GM19463 (cell line): ENCODE measurements around the gene KCNK3.
A peak's percentile ranks its signal among the peaks of the same experiment; 100 is the strongest.
"Not testable (repeated sequence)": the region's sequence is repeated elsewhere in the genome, so short reads cannot be mapped to it uniquely, and the experiment has no call there.

ENCODE experiments used
- ATAC-seq: cut with Tn5 transposase; IDR thresholded peaks from one replicate; pipeline ENCODE4 v1.9.1; 2021; ENCODE audit warnings: mild to moderate bottlenecking, moderate library complexity; ENCODE audit not compliant: unreplicated experiment

The KCNK3 gene

DNA sequence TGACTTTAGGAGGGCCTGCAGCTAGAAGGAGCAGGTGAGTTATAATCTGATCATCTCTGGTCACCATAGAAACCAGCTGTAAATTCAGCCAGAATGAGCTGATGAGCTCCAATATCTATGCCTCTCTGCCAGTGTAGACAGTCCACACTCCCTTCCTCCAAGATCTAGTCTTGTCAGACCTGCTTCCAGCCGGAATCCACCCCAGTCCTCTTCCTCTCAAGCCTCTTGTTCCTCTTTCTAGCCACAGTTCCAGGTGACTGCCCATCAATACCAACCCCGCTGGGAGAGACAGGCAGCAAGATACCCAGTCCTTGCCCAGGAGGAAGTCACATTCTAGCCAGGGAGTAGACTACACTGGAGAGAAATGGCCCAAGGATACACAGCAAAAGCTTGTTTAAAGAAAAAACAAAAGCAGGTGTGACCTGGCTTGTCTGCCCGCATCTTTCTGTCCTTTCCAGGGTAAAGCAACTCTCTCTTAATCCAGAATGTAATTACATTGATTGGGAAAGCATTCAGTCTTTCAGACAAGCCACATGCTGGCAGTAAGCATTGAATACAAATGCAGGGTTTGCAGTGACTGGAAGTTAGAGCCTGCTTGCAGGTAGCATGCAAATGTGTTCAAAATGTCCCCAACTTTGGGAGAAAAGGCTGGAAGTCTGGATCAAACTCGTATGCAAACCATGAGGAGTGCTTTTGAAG is 62.6 kb downstream of the KCNK3 start:
- no peak for ATAC-seq

DNA sequence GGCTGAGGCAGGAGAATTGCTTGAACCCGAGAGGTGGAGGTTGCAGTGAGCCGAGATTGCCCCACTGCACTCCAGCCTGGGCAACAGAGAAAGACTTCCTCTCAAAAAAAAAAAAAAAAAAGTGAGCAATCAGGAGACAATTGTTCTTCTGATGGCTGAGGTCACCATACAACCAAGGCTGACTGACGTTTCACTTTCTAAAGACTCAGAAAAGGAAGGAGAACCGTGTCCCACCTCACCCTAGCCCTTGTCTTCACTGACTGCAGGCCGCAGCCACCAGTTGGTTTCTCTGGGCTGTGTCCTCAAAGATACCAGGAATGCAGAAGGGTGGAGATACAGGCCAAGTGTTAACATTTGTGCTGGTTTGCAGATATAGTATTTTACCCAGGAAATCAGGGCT is 63.8 kb downstream of the KCNK3 start:
- ATAC-seq = no peak

DNA sequence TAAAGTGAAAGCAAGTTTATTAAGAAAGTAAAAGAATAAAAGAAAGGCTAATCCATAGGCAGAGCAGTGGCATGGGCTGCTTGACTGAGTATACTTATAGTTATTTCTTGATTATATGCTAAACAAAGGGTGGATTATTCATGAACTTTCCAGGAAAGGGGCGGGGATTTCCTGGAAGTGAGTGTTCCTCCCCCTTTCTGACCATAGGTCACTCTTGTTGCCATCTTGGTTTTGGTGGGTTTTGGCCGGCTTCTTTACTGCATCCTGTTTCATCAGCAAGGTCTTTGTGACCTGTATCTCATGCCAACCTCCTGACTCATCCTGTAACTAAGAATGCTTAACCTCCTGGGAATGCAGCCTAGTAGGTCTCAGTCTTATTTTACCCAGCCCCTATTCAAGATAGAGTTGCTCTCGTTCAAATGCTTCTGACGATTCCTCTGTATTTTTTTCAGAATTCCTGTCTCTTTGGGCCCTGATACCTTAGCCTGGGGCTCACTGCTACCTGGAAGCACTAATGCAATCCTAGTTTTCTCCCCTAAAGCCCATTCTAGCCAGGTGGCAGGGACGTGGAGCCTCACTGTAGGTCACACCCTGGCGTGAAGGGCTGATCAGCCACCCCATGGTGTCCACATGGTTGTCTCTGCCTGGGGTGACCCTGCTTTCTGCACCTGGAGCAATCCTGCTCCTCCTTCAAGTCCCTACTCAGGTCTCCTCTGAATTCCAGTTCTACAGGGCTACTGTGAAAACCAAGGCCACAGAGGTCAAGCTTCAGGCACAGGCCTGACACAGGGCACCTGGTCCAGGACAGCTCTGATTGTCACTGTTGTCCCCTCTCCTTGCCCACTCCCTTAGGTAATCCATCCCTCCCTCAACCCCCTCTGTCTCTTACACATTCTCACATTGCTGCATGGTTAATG is 65.6 kb downstream of the KCNK3 start:
- peak; percentile 66 for ATAC-seq

GRCh38 chr2:26758790-26759321 is 66.3 kb downstream of the KCNK3 start:
- ATAC-seq = no peak

- ATAC-seq = no peak
These were observed 67.3 kb downstream of the KCNK3 start for GRCh38 chr2:26759845-26760244.

- not testable (repeated sequence) for ATAC-seq
These were observed 68.5 kb downstream of the KCNK3 start for GRCh38 chr2:26760991-26761390.

DNA sequence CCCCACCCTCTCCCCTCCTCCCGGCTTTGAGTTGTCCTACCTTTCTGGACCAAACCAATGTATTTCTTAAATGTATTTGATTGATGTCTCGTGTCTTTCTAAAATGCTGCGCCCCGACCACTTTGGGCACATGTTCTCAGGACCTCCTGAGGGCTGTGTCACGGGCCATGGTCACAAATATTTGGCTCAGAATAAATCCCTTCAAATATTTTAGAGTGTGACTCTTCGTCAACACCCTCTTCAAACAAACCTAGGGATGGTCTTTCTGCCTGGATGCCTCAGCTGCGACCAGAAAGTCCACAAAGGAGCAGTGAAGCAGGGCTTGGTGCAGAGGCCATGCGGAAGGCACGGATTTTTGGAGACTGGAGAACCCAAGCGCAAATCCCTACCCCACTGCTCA is 70.5 kb downstream of the KCNK3 start:
- no peak for ATAC-seq

- ATAC-seq = peak; percentile 90
These were observed 71.8 kb downstream of the KCNK3 start, which contains the start of gene SLC35F6 for GRCh38 chr2:26764078-26764887. TSS of gene SLC35F6 (plus strand) at chr2:26764284. CDS start at chr2:26764350, 66 bp downstream.

DNA sequence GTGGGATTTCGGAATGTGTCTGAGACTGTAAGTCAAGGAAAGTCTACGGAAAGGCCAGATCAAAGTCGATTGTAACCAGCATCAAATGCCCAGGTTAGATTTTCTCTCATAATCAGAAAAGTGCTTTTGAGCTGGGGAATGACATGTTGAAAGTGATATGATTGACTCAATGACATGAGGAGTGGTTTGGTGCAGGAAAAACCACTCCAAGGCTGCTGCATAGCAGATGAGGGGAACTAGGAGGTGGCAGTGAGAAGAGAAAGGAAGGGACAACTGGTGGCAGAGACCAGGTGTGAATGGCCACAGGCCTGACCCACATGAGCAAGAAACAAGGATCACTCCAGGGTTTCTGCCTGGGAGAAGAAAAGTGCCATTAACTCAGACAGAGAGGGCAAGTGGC is 72.4 kb downstream of the KCNK3 start:
- ATAC-seq = no peak

- no peak for ATAC-seq
These were observed 73.1 kb downstream of the KCNK3 start for GRCh38 chr2:26765475-26766200.

GRCh38 chr2:26767129-26767528 is 74.6 kb downstream of the KCNK3 start:
- ATAC-seq = no peak

GRCh38 chr2:26767894-26768487 is 75.5 kb downstream of the KCNK3 start:
- no peak for ATAC-seq

GRCh38 chr2:26768759-26769088 is 76.2 kb downstream of the KCNK3 start:
- no peak for ATAC-seq

- no peak for ATAC-seq
These were observed 76.7 kb downstream of the KCNK3 start for GRCh38 chr2:26769089-26769761.

GRCh38 chr2:26770986-26771586 is 78.6 kb downstream of the KCNK3 start:
- ATAC-seq = no peak

DNA sequence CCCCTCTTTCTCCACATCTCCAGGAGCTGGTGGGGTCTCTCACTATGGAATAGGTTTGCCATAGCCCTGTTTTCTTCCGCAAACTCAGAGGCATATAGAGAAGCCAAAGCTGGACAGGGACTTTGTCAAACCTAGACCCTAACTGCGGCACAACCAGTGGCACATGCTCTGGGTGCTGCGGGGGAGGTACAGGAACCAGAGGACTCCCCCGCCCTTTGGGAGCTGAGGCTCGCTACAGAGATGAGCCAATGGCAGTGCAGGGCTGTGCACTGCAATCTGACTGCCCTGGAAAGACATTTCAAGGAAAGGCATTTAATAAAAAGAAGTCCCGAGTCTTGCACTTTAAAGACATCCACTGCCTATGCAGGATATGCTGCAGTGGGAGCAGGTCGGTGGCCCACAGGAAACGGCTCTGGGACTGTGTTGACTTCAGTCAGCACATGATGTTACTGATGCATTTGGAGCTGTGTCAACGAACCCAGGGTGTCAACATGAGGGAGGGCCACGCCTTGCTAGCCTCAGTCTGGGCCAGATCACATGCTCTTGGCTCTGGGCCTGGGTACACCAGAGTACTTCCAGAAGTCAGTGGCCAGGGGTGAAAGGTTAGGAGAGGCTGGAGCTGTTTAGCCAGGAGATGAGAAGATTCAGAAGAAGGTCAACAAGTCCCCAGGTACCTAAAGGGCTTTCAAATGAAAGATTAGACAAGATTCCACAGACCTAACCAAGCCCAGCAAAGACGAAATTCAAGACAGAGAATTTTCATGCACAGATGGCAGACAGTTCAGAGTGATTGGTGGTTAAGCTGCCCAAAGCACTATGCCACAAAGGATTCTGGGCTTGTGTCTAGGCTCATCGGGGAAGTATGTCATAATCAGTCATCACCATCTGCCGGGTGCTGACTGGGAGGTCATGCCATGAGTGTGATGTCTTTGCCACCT is 79.8 kb downstream of the KCNK3 start:
- no peak for ATAC-seq

GRCh38 chr2:26776195-26776800 is 83.8 kb downstream of the KCNK3 start:
- ATAC-seq = no peak

DNA sequence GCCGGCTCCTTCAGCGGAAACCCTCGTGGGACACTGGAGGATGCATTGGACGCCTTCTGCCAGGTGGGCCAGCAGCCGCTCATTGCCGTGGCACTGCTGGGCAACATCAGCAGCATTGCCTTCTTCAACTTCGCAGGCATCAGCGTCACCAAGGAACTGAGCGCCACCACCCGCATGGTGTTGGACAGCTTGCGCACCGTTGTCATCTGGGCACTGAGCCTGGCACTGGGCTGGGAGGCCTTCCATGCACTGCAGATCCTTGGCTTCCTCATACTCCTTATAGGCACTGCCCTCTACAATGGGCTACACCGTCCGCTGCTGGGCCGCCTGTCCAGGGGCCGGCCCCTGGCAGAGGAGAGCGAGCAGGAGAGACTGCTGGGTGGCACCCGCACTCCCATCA is 85.6 kb downstream of the KCNK3 start:
- ATAC-seq = no peak
